Astrocyte (in vitro differentiated cells and primary cell): ENCODE measurements around the gene BBS12. TPM values are rescaled to one million over a fixed set of nuclear protein-coding genes. Genes with fewer than 3 reads are reported as not detected.
A peak's percentile ranks its signal among the peaks of the same experiment; 100 is the strongest.

Experiments
- DNase-seq: peaks from one replicate; pipeline ENCODE4 v3.0.0-alpha.2; 2010; ENCODE audit warnings: low read depth
- FAIRE-seq: peaks from 2 replicates; lab custom pipeline; 2011; peaks lifted over from hg19 to GRCh38; lab: Jason Lieb, UNC
- H2AFZ ChIP-seq: 2 replicates; pipeline ENCODE4 v1.6.0; 2012; ENCODE audit warnings: low read depth, low read length, inconsistent platforms
- H3K27ac ChIP-seq: 2 replicates; pipeline ENCODE4 v1.5.1; 2011; ENCODE audit warnings: low read depth, low read length, inconsistent platforms
- H3K27me3 ChIP-seq: 2 replicates; pipeline ENCODE4 v1.6.0; 2011; ENCODE audit warnings: low read length, inconsistent platforms; ENCODE audit not compliant: insufficient read depth
- H3K36me3 ChIP-seq: 2 replicates; pipeline ENCODE4 v1.5.1; 2011; ENCODE audit warnings: low read length, inconsistent platforms; ENCODE audit not compliant: insufficient read depth
- H3K4me1 ChIP-seq: 2 replicates; pipeline ENCODE4 v1.5.1; 2011; ENCODE audit warnings: low read length, inconsistent platforms; ENCODE audit not compliant: insufficient read depth
- H3K4me2 ChIP-seq: 2 replicates; pipeline ENCODE4 v1.6.0; 2012; ENCODE audit warnings: low read length, inconsistent platforms
- H3K4me3 ChIP-seq: 2 replicates; pipeline ENCODE4 v1.5.1; 2011; ENCODE audit warnings: low read depth, mild to moderate bottlenecking, low read length, inconsistent platforms; ENCODE audit not compliant: insufficient read depth
- H3K79me2 ChIP-seq: 2 replicates; pipeline ENCODE4 v1.6.0; 2012; ENCODE audit warnings: mild to moderate bottlenecking, low read length, inconsistent platforms; ENCODE audit not compliant: insufficient read depth
- H3K9ac ChIP-seq: 2 replicates; pipeline ENCODE4 v1.6.0; 2012; ENCODE audit warnings: mild to moderate bottlenecking, low read length, inconsistent platforms
- H3K9me3 ChIP-seq: 2 replicates; pipeline ENCODE4 v1.5.1; 2012; ENCODE audit warnings: low read depth, mild to moderate bottlenecking, low read length, inconsistent platforms; ENCODE audit not compliant: insufficient read depth
- H4K20me1 ChIP-seq: 2 replicates; pipeline ENCODE4 v1.6.0; 2012; ENCODE audit warnings: low read length, inconsistent platforms; ENCODE audit not compliant: insufficient read depth
- H3K27ac Mint-ChIP-seq: one replicate; pipeline ENCODE4 v1.8.0; 2021; ENCODE audit warnings: mild to moderate bottlenecking, mixed read lengths; ENCODE audit not compliant: unreplicated experiment
- H3K27me3 Mint-ChIP-seq: one replicate; pipeline ENCODE4 v1.8.0; 2021; ENCODE audit warnings: low read depth, mixed read lengths; ENCODE audit not compliant: unreplicated experiment
- H3K36me3 Mint-ChIP-seq: one replicate; pipeline ENCODE4 v1.8.0; 2021; ENCODE audit warnings: low read depth, mixed read lengths; ENCODE audit not compliant: unreplicated experiment
- H3K4me1 Mint-ChIP-seq: one replicate; pipeline ENCODE4 v1.8.0; 2021; ENCODE audit warnings: low read depth, mixed read lengths; ENCODE audit not compliant: unreplicated experiment
- H3K4me3 Mint-ChIP-seq: one replicate; pipeline ENCODE4 v1.8.0; 2021; ENCODE audit warnings: mild to moderate bottlenecking, moderate library complexity, mixed read lengths; ENCODE audit not compliant: unreplicated experiment
- H3K9me3 Mint-ChIP-seq: one replicate; pipeline ENCODE4 v1.8.0; 2021; ENCODE audit warnings: mild to moderate bottlenecking, mixed read lengths; ENCODE audit not compliant: unreplicated experiment
- EZH2 ChIP-seq: IDR thresholded peaks from 2 replicates; pipeline ENCODE4 v1.6.1; 2012; ENCODE audit warnings: mild to moderate bottlenecking, low read length, inconsistent platforms; ENCODE audit not compliant: insufficient read depth
- total RNA-seq: library from RNA; stranded (reverse); gene quantifications from 2 replicates; pipeline ENCODE4 v1.2.1, GENCODE V29; 2021
- TF ChIP-seq, protein P1 (sequence below): IDR thresholded peaks from 2 replicates; pipeline ENCODE4 v1.5.1; 2011; ENCODE audit warnings: low read depth, mild to moderate bottlenecking, inconsistent platforms, low read length, moderate library complexity; ENCODE audit not compliant: insufficient read depth

The BBS12 gene
- total RNA-seq, 1 donor from 2014 or later: 4.7 TPM

DNA sequence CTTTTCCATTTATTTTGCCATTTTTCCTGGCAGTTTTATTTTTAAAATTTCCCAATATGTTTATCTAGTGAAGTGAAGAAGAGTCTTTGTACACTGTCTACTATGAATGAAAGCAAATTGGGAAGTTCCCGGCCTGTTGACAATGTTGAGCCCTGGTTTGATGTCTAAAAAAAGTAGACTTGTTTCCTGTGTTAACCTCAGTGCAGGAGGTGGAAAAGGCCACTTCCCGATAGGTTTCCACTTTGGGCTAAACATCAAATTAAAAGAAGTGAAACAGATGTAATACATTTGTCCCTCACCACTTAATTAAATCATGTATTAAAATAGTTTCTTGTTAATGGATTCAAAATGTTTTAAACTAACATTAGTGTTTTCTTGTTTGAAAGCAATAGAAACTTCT, 30.0 kb downstream of the BBS12 start:
- H3K9me3 ChIP-seq: no peaks in the 10 kb centered on the region
- no peaks in the 10 kb centered on the region for H3K79me2 ChIP-seq
- FAIRE-seq: no peak

DNA sequence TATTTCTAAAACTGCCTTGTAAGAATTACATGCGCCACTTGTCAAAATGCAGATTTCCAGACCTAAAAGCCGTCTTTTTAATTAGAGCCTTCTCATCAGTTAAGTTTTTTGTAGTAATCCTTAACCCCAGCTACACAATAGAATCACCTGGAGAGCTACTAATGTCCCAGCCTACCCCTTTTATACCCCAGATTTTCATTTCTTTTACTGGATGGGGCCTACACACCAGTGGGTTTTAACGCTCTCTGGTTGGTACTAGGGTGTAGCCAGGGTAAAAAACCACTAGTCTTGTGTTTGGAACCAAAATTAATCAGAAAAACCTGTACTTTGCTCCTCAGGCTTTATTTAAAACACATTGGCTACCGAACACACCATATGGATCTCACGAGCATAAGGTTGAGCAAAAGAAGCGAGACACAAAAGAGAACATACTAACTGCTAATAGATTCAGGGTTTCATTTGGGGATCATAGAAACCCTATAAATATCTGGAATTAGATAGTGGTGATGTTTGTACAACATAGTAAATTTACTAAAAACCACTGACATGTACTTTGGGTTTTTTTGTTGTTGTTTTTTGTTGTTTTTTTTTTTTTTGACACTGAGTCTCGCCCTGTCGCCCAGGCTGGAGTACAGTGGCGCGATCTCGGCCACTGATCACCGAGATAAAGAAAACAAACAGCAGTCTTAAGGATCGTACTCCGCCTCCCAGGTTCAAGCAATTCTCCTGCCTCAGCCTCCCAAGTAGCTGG, 30.6 kb downstream of the BBS12 start:
- no peaks in the 10 kb centered on the region for H3K9me3 ChIP-seq
- no peaks in the 10 kb centered on the region for H3K36me3 ChIP-seq
- Mint-ChIP-seq H3K27me3 (no peaks in the 10 kb centered on the region), H3K9me3 (no peaks in the 10 kb centered on the region), H3K36me3 (no peaks in the 10 kb centered on the region), H3K27ac (peak overlapping the region; percentile 75), H3K4me3 (no peak overlapping the region), H3K4me1 (peaks cover 19% of the 10 kb centered on the region)
- FAIRE-seq (no peak), DNase-seq (no peak)
- H2AFZ ChIP-seq: no peak overlapping the region
- H3K27ac ChIP-seq: peak overlapping the region; percentile 86
- peaks cover 17% of the 10 kb centered on the region for H3K4me1 ChIP-seq
- no peak overlapping the region for H3K4me2 ChIP-seq
- TF ChIP-seq, protein P1, sequence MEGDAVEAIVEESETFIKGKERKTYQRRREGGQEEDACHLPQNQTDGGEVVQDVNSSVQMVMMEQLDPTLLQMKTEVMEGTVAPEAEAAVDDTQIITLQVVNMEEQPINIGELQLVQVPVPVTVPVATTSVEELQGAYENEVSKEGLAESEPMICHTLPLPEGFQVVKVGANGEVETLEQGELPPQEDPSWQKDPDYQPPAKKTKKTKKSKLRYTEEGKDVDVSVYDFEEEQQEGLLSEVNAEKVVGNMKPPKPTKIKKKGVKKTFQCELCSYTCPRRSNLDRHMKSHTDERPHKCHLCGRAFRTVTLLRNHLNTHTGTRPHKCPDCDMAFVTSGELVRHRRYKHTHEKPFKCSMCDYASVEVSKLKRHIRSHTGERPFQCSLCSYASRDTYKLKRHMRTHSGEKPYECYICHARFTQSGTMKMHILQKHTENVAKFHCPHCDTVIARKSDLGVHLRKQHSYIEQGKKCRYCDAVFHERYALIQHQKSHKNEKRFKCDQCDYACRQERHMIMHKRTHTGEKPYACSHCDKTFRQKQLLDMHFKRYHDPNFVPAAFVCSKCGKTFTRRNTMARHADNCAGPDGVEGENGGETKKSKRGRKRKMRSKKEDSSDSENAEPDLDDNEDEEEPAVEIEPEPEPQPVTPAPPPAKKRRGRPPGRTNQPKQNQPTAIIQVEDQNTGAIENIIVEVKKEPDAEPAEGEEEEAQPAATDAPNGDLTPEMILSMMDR: no peak
- no peak for TF ChIP-seq EZH2
- no peaks in the 10 kb centered on the region for H3K27me3 ChIP-seq
- no peak overlapping the region for H3K4me3 ChIP-seq
- no peaks in the 10 kb centered on the region for H4K20me1 ChIP-seq
- no peaks in the 10 kb centered on the region for H3K79me2 ChIP-seq
- H3K9ac ChIP-seq: no peak overlapping the region

More for the DNA sequence above, 30.0 kb downstream of the BBS12 start:
- Histone ChIP-seq H3K27me3 (no peaks in the 10 kb centered on the region), H3K36me3 (no peaks in the 10 kb centered on the region), H3K9ac (no peak overlapping the region), H4K20me1 (no peaks in the 10 kb centered on the region), H3K4me2 (no peak overlapping the region), H3K4me3 (no peak overlapping the region), H3K27ac (no peak overlapping the region), H3K4me1 (peaks cover 17% of the 10 kb centered on the region), H2AFZ (no peak overlapping the region)
- DNase-seq: no peak
- no peaks in the 10 kb centered on the region for H3K9me3 Mint-ChIP-seq
- peak overlapping the region; percentile 34 for H3K27ac Mint-ChIP-seq
- H3K4me3 Mint-ChIP-seq: no peak overlapping the region
- TF ChIP-seq EZH2: no peak
- TF ChIP-seq, protein P1: no peak
- no peaks in the 10 kb centered on the region for H3K36me3 Mint-ChIP-seq
- H3K4me1 Mint-ChIP-seq: peaks cover 21% of the 10 kb centered on the region
- no peaks in the 10 kb centered on the region for H3K27me3 Mint-ChIP-seq
